Activated CD8-positive, alpha-beta T cell treated with anti-CD3 and anti-CD28 coated beads for 36 hours (primary cell): ENCODE data around the gene LMF1. TPM values are rescaled to one million over a fixed set of nuclear protein-coding genes. Genes with fewer than 3 reads are reported as not detected.

ENCODE experiments used
- ATAC-seq: fragments of 200-7000 bp; cut with Tn5 transposase; one replicate; pipeline ENCODE4 v1.10.0; 2021; ENCODE audit warnings: mild to moderate bottlenecking, moderate library complexity
- CTCF ChIA-PET: fragments of 350-600 bp; sonication (Branson Sonifier 250); formaldehyde crosslinking; loops from one replicate; lab custom pipeline; 2021; ENCODE audit warnings: antibody characterized with exemption; lab: Charles Lee
- POLR2A ChIA-PET: fragments of 350-600 bp; sonication (Branson Sonifier 250); formaldehyde crosslinking; loops from one replicate; lab custom pipeline; 2021; ENCODE audit warnings: antibody characterized with exemption; lab: Charles Lee
- DNase-seq: peaks from one replicate; pipeline ENCODE4 v3.0.0-alpha.2; 2020
- H3K27ac Mint-ChIP-seq: one replicate; pipeline ENCODE4 v1.8.0; 2021; ENCODE audit warnings: mild to moderate bottlenecking, mixed read lengths
- H3K27me3 Mint-ChIP-seq: one replicate; pipeline ENCODE4 v1.8.0; 2021; ENCODE audit warnings: mixed read lengths
- H3K36me3 Mint-ChIP-seq: one replicate; pipeline ENCODE4 v1.8.0; 2021; ENCODE audit warnings: low read depth, mixed read lengths
- H3K4me1 Mint-ChIP-seq: one replicate; pipeline ENCODE4 v1.8.0; 2021; ENCODE audit warnings: low read depth, mixed read lengths
- H3K4me3 Mint-ChIP-seq: one replicate; pipeline ENCODE4 v1.8.0; 2021; ENCODE audit warnings: mild to moderate bottlenecking, moderate library complexity, mixed read lengths
- H3K9me3 Mint-ChIP-seq: one replicate; pipeline ENCODE4 v1.8.0; 2021; ENCODE audit warnings: mixed read lengths
- CTCF ChIP-seq: fragments of 200-600 bp; IDR thresholded peaks from one replicate; pipeline ENCODE4 v1.8.0; 2022; ENCODE audit warnings: antibody characterized with exemption, mild to moderate bottlenecking
- intact Hi-C: fragments of 100-400 bp; cut with micrococcal nuclease; formaldehyde crosslinking; loops from one replicate; pipeline ENCODE4 v1.10.0; 2022
- total RNA-seq, 2 experiments: library from RNA; stranded (reverse); gene quantifications; one replicate each; pipeline ENCODE4 v1.2.3, GENCODE V29; 2021

The LMF1 gene
- total RNA-seq, 2 experiments from 2014 or later = 8.7 to 9.7 TPM

- H3K27ac Mint-ChIP-seq = no peak overlapping the region
- intact Hi-C loops = no loop called here
- peaks cover 18% of the 10 kb centered on the region for H3K36me3 Mint-ChIP-seq
- DNase-seq = no peak
- TF ChIP-seq CTCF = no peak
- H3K4me1 Mint-ChIP-seq = peaks cover 28% of the 10 kb centered on the region
- peaks cover 2% of the 10 kb centered on the region for H3K9me3 Mint-ChIP-seq
- H3K27me3 Mint-ChIP-seq = no peaks in the 10 kb centered on the region
- ATAC-seq = no peak
- POLR2A ChIA-PET = no interaction called here
- CTCF ChIA-PET = no interaction called here
- no peak overlapping the region for H3K4me3 Mint-ChIP-seq
Measured at GRCh38 chr16:966505-966904, 4.3 kb downstream of the LMF1 start.

GRCh38 chr16:966035-966434 lies 4.7 kb downstream of the LMF1 start:
- ATAC-seq (no peak), DNase-seq (no peak)
- H3K27ac Mint-ChIP-seq = no peak overlapping the region
- H3K4me1 Mint-ChIP-seq = peaks cover 28% of the 10 kb centered on the region
- ChIA-PET POLR2A (no interaction called here), CTCF (no interaction called here)
- H3K27me3 Mint-ChIP-seq = no peaks in the 10 kb centered on the region
- intact Hi-C loops = no loop called here
- H3K4me3 Mint-ChIP-seq = no peak overlapping the region
- H3K9me3 Mint-ChIP-seq = peaks cover 2% of the 10 kb centered on the region
- TF ChIP-seq CTCF = no peak
- H3K36me3 Mint-ChIP-seq = peaks cover 18% of the 10 kb centered on the region

GRCh38 chr16:965487-965886 lies 5.3 kb downstream of the LMF1 start:
- CTCF ChIA-PET = no interaction called here
- Mint-ChIP-seq H3K27ac (no peak overlapping the region), H3K4me3 (no peak overlapping the region), H3K9me3 (peaks cover 2% of the 10 kb centered on the region), H3K27me3 (no peaks in the 10 kb centered on the region), H3K4me1 (peaks cover 28% of the 10 kb centered on the region), H3K36me3 (peaks cover 18% of the 10 kb centered on the region)
- ATAC-seq (no peak), DNase-seq (no peak)
- intact Hi-C loops = no loop called here
- no peak for TF ChIP-seq CTCF
- POLR2A ChIA-PET = no interaction called here

- no peak for TF ChIP-seq CTCF
- POLR2A ChIA-PET = no interaction called here
- intact Hi-C loops = no loop called here
- peak overlapping the region; percentile 32 for H3K4me3 Mint-ChIP-seq
- H3K27ac Mint-ChIP-seq = peak overlapping the region; percentile 87
- no peak for ATAC-seq
- peaks cover 18% of the 10 kb centered on the region for H3K36me3 Mint-ChIP-seq
- peaks cover 28% of the 10 kb centered on the region for H3K4me1 Mint-ChIP-seq
- no peak for DNase-seq
- H3K9me3 Mint-ChIP-seq = peaks cover 2% of the 10 kb centered on the region
- CTCF ChIA-PET = interaction anchor here (1.2 kb wide), 1 partner anchor 39 kb away, joined by 4 read pairs; no protein-coding TSS in a partner anchor
- H3K27me3 Mint-ChIP-seq = no peaks in the 10 kb centered on the region
Measured at GRCh38 chr16:965036-965395, 5.8 kb downstream of the LMF1 start.

GRCh38 chr16:964356-965035 lies 6.3 kb downstream of the LMF1 start:
- DNase-seq (peak; percentile 46), ATAC-seq (peak; percentile 68)
- H3K27ac Mint-ChIP-seq = peak overlapping the region; percentile 87
- peak overlapping the region; percentile 41 for H3K4me3 Mint-ChIP-seq
- peaks cover 19% of the 10 kb centered on the region for H3K36me3 Mint-ChIP-seq
- ChIA-PET CTCF (interaction anchor here (0.8 to 1.2 kb wide), 3 partner anchors 16 to 93 kb away, joined by 3 to 4 read pairs (median 4); no protein-coding TSS in a partner anchor), POLR2A (interaction anchor here (0.9 kb wide), 1 partner anchor 12 kb away, joined by 3 read pairs; no protein-coding TSS in a partner anchor)
- no peaks in the 10 kb centered on the region for H3K27me3 Mint-ChIP-seq
- H3K9me3 Mint-ChIP-seq = peaks cover 2% of the 10 kb centered on the region
- peaks cover 26% of the 10 kb centered on the region for H3K4me1 Mint-ChIP-seq
- TF ChIP-seq CTCF = no peak
- intact Hi-C loops = no loop called here
